ENCODE data around the gene NDUFB8. TPM values are rescaled to one million over a fixed set of nuclear protein-coding genes. Genes with fewer than 3 reads are reported as not detected.

The NDUFB8 gene
- total RNA-seq, 2 experiments from 2014 or later: 209 to 288 TPM

GRCh38 chr10:100483876-100484666, 45.6 kb downstream of the NDUFB8 start:
- no TSS peak for BruUV-seq (replicated peaks)
- no peak overlapping the region for H3K27ac ChIP-seq (ENCODE audit: low read depth, low read length, poor library complexity, severe bottlenecking)
- no peaks in the 10 kb centered on the region for H3K79me2 ChIP-seq (ENCODE audit: insufficient read depth, low read depth, low read length)
- TF ChIP-seq CTCF (conservative IDR thresholded peaks at IDR 0.05; ENCODE audit: low read length): no peak
- TF ChIP-seq EZH2phosphoT487 (IDR thresholded peaks at IDR 0.05; ENCODE audit: borderline replicate concordance, low read depth, low read length): no peak
- DNase-seq (ENCODE audit: low spot score): no peak
- H3K4me3 ChIP-seq (ENCODE audit: low read depth, low read length, poor library complexity, severe bottlenecking): no peak overlapping the region
- no peak overlapping the region for H2AFZ ChIP-seq (ENCODE audit: low read length)
- ChIA-PET CTCF (ENCODE audit: unreplicated experiment) (no interaction called here), POLR2A (interaction anchor here (0.7 to 1.2 kb wide), 2 partner anchors 10 to 66 kb away, joined by 3 read pairs; no protein-coding TSS in a partner anchor)
- no peaks in the 10 kb centered on the region for H3K9me3 ChIP-seq (ENCODE audit: low read length)
- H4K20me1 ChIP-seq (ENCODE audit: insufficient read depth, low read length): no peaks in the 10 kb centered on the region
- intact Hi-C loops (cut with micrococcal nuclease; ENCODE audit: unreplicated experiment): no loop called here
- no peak overlapping the region for H3K4me2 ChIP-seq (ENCODE audit: low read length)
- peaks cover under 1% of the 10 kb centered on the region; the same call in 1 of the 2 replicates for H3K36me3 ChIP-seq (ENCODE audit: insufficient read depth, low read length)
- H3K4me1 ChIP-seq (ENCODE audit: insufficient read depth, low read length, poor library complexity, severe bottlenecking): peaks cover 13% of the 10 kb centered on the region
- H3K9me2 ChIP-seq (ENCODE audit: insufficient read depth, low read length): no peaks in the 10 kb centered on the region

GRCh38 chr10:100482834-100483185, 46.9 kb downstream of the NDUFB8 start:
- Histone ChIP-seq H3K9me3 (ENCODE audit: low read length) (no peaks in the 10 kb centered on the region), H3K9me2 (ENCODE audit: insufficient read depth, low read length) (no peaks in the 10 kb centered on the region), H3K27ac (ENCODE audit: low read depth, low read length, poor library complexity, severe bottlenecking) (no peak overlapping the region), H2AFZ (ENCODE audit: low read length) (no peak overlapping the region), H3K4me2 (ENCODE audit: low read length) (peak overlapping the region; percentile 82; the same call in 1 of the 2 replicates), H3K79me2 (ENCODE audit: insufficient read depth, low read depth, low read length) (no peaks in the 10 kb centered on the region), H3K4me3 (ENCODE audit: low read depth, low read length, poor library complexity, severe bottlenecking) (no peak overlapping the region), H4K20me1 (ENCODE audit: insufficient read depth, low read length) (no peaks in the 10 kb centered on the region), H3K4me1 (ENCODE audit: insufficient read depth, low read length, poor library complexity, severe bottlenecking) (peaks cover 13% of the 10 kb centered on the region), H3K36me3 (ENCODE audit: insufficient read depth, low read length) (no peaks in the 10 kb centered on the region; the same call in 1 of the 2 replicates)
- POLR2A ChIA-PET: interaction anchor here (0.6 to 1.8 kb wide), 2 partner anchors 12 to 393 kb away, joined by 3 to 4 read pairs; no protein-coding TSS in a partner anchor
- CTCF ChIA-PET (ENCODE audit: unreplicated experiment): no interaction called here
- peak; percentile 60; the same call in 1 of the 2 replicates for TF ChIP-seq CTCF (conservative IDR thresholded peaks at IDR 0.05; ENCODE audit: low read length)
- no peak for TF ChIP-seq EZH2phosphoT487 (IDR thresholded peaks at IDR 0.05; ENCODE audit: borderline replicate concordance, low read depth, low read length)
- intact Hi-C loops (cut with micrococcal nuclease; ENCODE audit: unreplicated experiment): no loop called here
- no TSS peak for BruUV-seq (replicated peaks)
- DNase-seq (ENCODE audit: low spot score): no peak

Data from OCI-LY7 (cell line).